Measurements from ENCODE around the gene CDHR5. TPM values are rescaled to one million over a fixed set of nuclear protein-coding genes. Genes with fewer than 3 reads are reported as not detected.
A peak's percentile ranks its signal among the peaks of the same experiment; 100 is the strongest.

Gene CDHR5
- total and polyA plus RNA-seq, 2 experiments from 2014 or later, result 114 to 166 TPM

DNA sequence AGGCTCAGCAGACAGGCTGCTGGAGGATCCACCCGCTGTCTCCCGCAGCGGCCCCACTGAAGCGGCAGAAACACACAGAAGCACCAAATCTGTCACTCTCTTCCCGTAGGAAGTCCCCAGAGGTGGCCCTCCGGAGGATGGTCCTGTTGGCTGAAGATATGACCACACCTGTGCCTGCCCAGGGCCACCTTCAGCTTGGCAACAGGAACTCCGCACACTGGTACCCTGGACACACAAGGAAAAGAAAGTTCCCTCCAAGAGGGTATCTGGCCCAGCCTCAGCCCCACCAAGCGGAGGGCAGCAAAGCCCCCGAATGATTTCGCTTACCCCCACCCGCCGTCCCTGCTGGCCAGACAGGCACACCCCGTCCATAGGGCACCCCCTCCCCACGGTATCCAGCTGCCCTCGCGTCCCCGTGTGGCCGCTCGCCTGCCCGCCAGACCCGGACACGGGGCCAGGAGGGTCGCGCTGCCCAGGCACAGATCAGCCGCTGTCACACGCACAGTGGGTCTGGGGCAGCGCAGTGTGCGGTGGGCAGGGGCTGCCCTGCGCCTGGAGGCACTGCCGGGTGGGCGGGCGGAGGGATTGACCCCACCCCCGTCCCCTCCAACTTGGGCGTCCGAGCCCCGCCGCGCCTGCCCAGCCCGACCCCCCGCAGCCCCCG, 57.0 kb downstream of the CDHR5 start:
- peak overlapping the region; percentile 52 for H3K27ac ChIP-seq
- WGBS (ENCODE audit: low lambda C conversion rate, missing lambda C conversion rate), result 25% methylated on average over 29 of the region's 41 CpGs
- H3K4me3 ChIP-seq, result peak overlapping the region; percentile 62
- no peaks in the 10 kb centered on the region for H3K36me3 ChIP-seq (replicated peaks; ENCODE audit: insufficient read depth, low read depth)
- no peaks in the 10 kb centered on the region for H3K27me3 ChIP-seq
- peak overlapping the region; percentile 26 for H2AFZ ChIP-seq
- TF ChIP-seq EZH2 (IDR thresholded peaks at IDR 0.05; ENCODE audit: borderline replicate concordance) (no peak), EZH2phosphoT487 (IDR thresholded peaks at IDR 0.05; ENCODE audit: low read depth, severe bottlenecking, unreplicated experiment) (no peak)
- TF ChIP-seq, protein P1, sequence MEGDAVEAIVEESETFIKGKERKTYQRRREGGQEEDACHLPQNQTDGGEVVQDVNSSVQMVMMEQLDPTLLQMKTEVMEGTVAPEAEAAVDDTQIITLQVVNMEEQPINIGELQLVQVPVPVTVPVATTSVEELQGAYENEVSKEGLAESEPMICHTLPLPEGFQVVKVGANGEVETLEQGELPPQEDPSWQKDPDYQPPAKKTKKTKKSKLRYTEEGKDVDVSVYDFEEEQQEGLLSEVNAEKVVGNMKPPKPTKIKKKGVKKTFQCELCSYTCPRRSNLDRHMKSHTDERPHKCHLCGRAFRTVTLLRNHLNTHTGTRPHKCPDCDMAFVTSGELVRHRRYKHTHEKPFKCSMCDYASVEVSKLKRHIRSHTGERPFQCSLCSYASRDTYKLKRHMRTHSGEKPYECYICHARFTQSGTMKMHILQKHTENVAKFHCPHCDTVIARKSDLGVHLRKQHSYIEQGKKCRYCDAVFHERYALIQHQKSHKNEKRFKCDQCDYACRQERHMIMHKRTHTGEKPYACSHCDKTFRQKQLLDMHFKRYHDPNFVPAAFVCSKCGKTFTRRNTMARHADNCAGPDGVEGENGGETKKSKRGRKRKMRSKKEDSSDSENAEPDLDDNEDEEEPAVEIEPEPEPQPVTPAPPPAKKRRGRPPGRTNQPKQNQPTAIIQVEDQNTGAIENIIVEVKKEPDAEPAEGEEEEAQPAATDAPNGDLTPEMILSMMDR (IDR thresholded peaks at IDR 0.05; ENCODE audit: poor library complexity), result no peak
- no peaks in the 10 kb centered on the region for H3K9me3 ChIP-seq (ENCODE audit: low read depth)
- H3K9me2 ChIP-seq (replicated peaks; ENCODE audit: insufficient read depth), result no peaks in the 10 kb centered on the region
- peaks cover 19% of the 10 kb centered on the region for H3K4me1 ChIP-seq (ENCODE audit: insufficient read depth)
- H3K4me2 ChIP-seq, result peak overlapping the region; percentile 96
- H4K20me1 ChIP-seq (ENCODE audit: insufficient read depth, poor library complexity, severe bottlenecking), result no peaks in the 10 kb centered on the region
- DNase-seq (ENCODE audit: low spot score), result no peak
- H3K79me2 ChIP-seq, result peaks cover 5% of the 10 kb centered on the region

DNA sequence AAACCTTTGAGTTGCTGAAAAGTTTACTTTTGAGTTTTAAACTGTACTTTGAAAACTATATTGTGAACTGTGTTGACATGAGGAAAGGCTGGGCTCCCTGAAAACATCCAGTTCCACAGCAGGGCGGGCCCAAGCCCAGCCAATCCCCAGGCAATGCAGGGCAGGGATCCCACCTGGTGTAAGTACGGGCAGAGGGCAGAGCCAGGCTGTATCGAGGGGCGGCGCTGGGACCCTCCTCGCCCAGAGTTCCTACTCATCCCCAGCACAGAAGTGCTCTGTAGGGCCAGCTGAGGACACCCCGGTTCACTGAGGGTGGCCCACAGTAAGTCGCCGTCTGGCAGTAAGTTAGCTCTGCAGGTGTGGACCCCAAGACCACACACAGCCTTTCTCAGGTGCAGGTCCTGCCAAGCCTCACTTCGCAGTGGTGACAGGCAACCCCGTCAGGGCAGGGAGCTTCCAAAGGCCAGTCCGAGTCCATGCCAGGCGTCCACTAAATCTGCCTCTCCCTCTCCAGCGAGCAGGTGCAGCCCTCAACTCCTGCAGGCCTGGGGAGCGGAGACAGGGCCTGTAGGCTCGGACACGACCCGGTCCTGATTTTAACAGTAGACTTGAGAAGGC, 57.6 kb downstream of the CDHR5 start:
- peak; percentile 5 for DNase-seq (ENCODE audit: low spot score)
- H3K4me1 ChIP-seq (ENCODE audit: insufficient read depth), result peaks cover 24% of the 10 kb centered on the region
- TF ChIP-seq, protein P1 (IDR thresholded peaks at IDR 0.05; ENCODE audit: poor library complexity), result no peak
- TF ChIP-seq EZH2 (IDR thresholded peaks at IDR 0.05; ENCODE audit: borderline replicate concordance), result no peak
- H3K27me3 ChIP-seq, result no peaks in the 10 kb centered on the region
- H3K4me3 ChIP-seq, result no peak overlapping the region
- H3K9me2 ChIP-seq (replicated peaks; ENCODE audit: insufficient read depth), result no peaks in the 10 kb centered on the region
- peaks cover 11% of the 10 kb centered on the region for H3K79me2 ChIP-seq
- H3K27ac ChIP-seq, result peak overlapping the region; percentile 52
- H3K9me3 ChIP-seq (ENCODE audit: low read depth), result no peaks in the 10 kb centered on the region
- no peak overlapping the region for H2AFZ ChIP-seq
- WGBS (ENCODE audit: low lambda C conversion rate, missing lambda C conversion rate), result 92% methylated on average over 18 of the region's 18 CpGs
- H3K36me3 ChIP-seq (replicated peaks; ENCODE audit: insufficient read depth, low read depth), result no peaks in the 10 kb centered on the region
- H3K4me2 ChIP-seq, result peak overlapping the region; percentile 96
- H4K20me1 ChIP-seq (ENCODE audit: insufficient read depth, poor library complexity, severe bottlenecking), result no peaks in the 10 kb centered on the region

MicroRNA genes within 50 kb of the gene (microRNA counts, 767-probe panel; counts per million panel counts)
- microRNA hsa-miR-210, result not detected

Small RNA genes within 50 kb of the gene (microRNA-seq; reads per million reads assigned to microRNA genes)
- 868 reads per million, percentile 77 among the genes with 10 or more reads in this experiment for gene MIR210

Small RNA genes within 50 kb of the gene (small RNA-seq; reads per million reads assigned to genes)
- gene MIR210, result 39.3 reads per million, percentile 97 among the genes with 10 or more reads in this experiment

Other genes with a start within 250 kb of the CDHR5 start
- gene PKP3, start 230.7 kb downstream of the CDHR5 start, total RNA-seq, result 55.6 and 62.1 TPM in 2 replicates
- gene PKP3, start 230.7 kb downstream of the CDHR5 start, polyA plus RNA-seq, result 89.5 and 91.3 TPM in 2 replicates
- gene SIGIRR, start 210.0 kb downstream of the CDHR5 start, total RNA-seq, result 42.4 and 52.1 TPM in 2 replicates
- 77.4 and 85.3 TPM in 2 replicates for gene SIGIRR, start 210.0 kb downstream of the CDHR5 start, polyA plus RNA-seq
- gene ANO9, start 182.9 kb downstream of the CDHR5 start, total RNA-seq, result 19.5 and 21.2 TPM in 2 replicates
- 34.9 and 35.7 TPM in 2 replicates for gene ANO9, start 182.9 kb downstream of the CDHR5 start, polyA plus RNA-seq
- 29.7 and 31.5 TPM in 2 replicates for gene PTDSS2, start 174.7 kb downstream of the CDHR5 start, total RNA-seq
- 50.6 and 50.8 TPM in 2 replicates for gene PTDSS2, start 174.7 kb downstream of the CDHR5 start, polyA plus RNA-seq
- 87.5 and 105 TPM in 2 replicates for gene RNH1, start 117.7 kb downstream of the CDHR5 start, total RNA-seq
- 199 and 200 TPM in 2 replicates for gene RNH1, start 117.7 kb downstream of the CDHR5 start, polyA plus RNA-seq
- 19.3 and 28.4 TPM in 2 replicates for gene HRAS, start 89.4 kb downstream of the CDHR5 start, total RNA-seq
- 57.9 and 84.0 TPM in 2 replicates for gene HRAS, start 89.4 kb downstream of the CDHR5 start, polyA plus RNA-seq
- gene LRRC56, start 87.4 kb downstream of the CDHR5 start, total RNA-seq, result 0.64 and 1.6 TPM in 2 replicates
- 0.40 and 1.2 TPM in 2 replicates for gene LRRC56, start 87.4 kb downstream of the CDHR5 start, polyA plus RNA-seq
- gene LMNTD2, start 64.2 kb downstream of the CDHR5 start, total RNA-seq, result 3.4 and 7.3 TPM in 2 replicates
- gene LMNTD2, start 64.2 kb downstream of the CDHR5 start, polyA plus RNA-seq, result 15.9 and 19.1 TPM in 2 replicates
- 47.6 and 75.8 TPM in 2 replicates for gene RASSF7, start 64.0 kb downstream of the CDHR5 start, total RNA-seq
- 104 and 130 TPM in 2 replicates for gene RASSF7, start 64.0 kb downstream of the CDHR5 start, polyA plus RNA-seq
- gene PHRF1, start 48.5 kb downstream of the CDHR5 start, total RNA-seq, result 25.6 and 26.9 TPM in 2 replicates
- 25.6 TPM in 2 replicates for gene PHRF1, start 48.5 kb downstream of the CDHR5 start, polyA plus RNA-seq
- gene IRF7, start 9.0 kb downstream of the CDHR5 start, total RNA-seq, result 9.3 and 10.4 TPM in 2 replicates
- 24.6 and 30.4 TPM in 2 replicates for gene IRF7, start 9.0 kb downstream of the CDHR5 start, polyA plus RNA-seq
- not detected in 2 replicates for gene SCT, start 2.2 kb upstream of the CDHR5 start, total RNA-seq
- 20.5 and 21.7 TPM in 2 replicates for gene SCT, start 2.2 kb upstream of the CDHR5 start, polyA plus RNA-seq
- gene DRD4, start 12.3 kb upstream of the CDHR5 start, total RNA-seq, result not detected in 2 replicates
- 1.1 and 2.9 TPM in 2 replicates for gene DRD4, start 12.3 kb upstream of the CDHR5 start, polyA plus RNA-seq
- 27.2 and 41.5 TPM in 2 replicates for gene DEAF1, start 70.3 kb upstream of the CDHR5 start, total RNA-seq
- gene DEAF1, start 70.3 kb upstream of the CDHR5 start, polyA plus RNA-seq, result 59.1 and 75.1 TPM in 2 replicates
- 23.8 and 26.7 TPM in 2 replicates for gene TMEM80, start 70.9 kb upstream of the CDHR5 start, total RNA-seq
- 35.5 and 38.1 TPM in 2 replicates for gene TMEM80, start 70.9 kb upstream of the CDHR5 start, polyA plus RNA-seq
- gene EPS8L2, start 81.3 kb upstream of the CDHR5 start, total RNA-seq, result 135 and 157 TPM in 2 replicates
- gene EPS8L2, start 81.3 kb upstream of the CDHR5 start, polyA plus RNA-seq, result 310 and 339 TPM in 2 replicates
- gene TALDO1, start 122.5 kb upstream of the CDHR5 start, total RNA-seq, result 132 and 137 TPM in 2 replicates
- 161 and 178 TPM in 2 replicates for gene TALDO1, start 122.5 kb upstream of the CDHR5 start, polyA plus RNA-seq
- 21.4 and 24.2 TPM in 2 replicates for gene GATD1, start 152.5 kb upstream of the CDHR5 start, total RNA-seq
- 21.6 and 29.0 TPM in 2 replicates for gene GATD1, start 152.5 kb upstream of the CDHR5 start, polyA plus RNA-seq
- not detected in 2 replicates for gene CEND1, start 165.1 kb upstream of the CDHR5 start, total RNA-seq
- gene CEND1, start 165.1 kb upstream of the CDHR5 start, polyA plus RNA-seq, result 0.39 TPM in 1 of 2 replicates, not detected in the other
- gene SLC25A22, start 173.3 kb upstream of the CDHR5 start, total RNA-seq, result 11.1 and 16.2 TPM in 2 replicates
- 19.7 and 23.7 TPM in 2 replicates for gene SLC25A22, start 173.3 kb upstream of the CDHR5 start, polyA plus RNA-seq
- 7.1 and 11.1 TPM in 2 replicates for gene PIDD1, start 180.3 kb upstream of the CDHR5 start, total RNA-seq
- gene PIDD1, start 180.3 kb upstream of the CDHR5 start, polyA plus RNA-seq, result 16.3 and 29.5 TPM in 2 replicates
- 342 and 401 TPM in 2 replicates for gene RPLP2, start 185.0 kb upstream of the CDHR5 start, total RNA-seq
- gene RPLP2, start 185.0 kb upstream of the CDHR5 start, polyA plus RNA-seq, result 468 and 539 TPM in 2 replicates
- 12.2 and 12.9 TPM in 2 replicates for gene PNPLA2, start 194.0 kb upstream of the CDHR5 start, total RNA-seq
- 50.0 and 57.3 TPM in 2 replicates for gene PNPLA2, start 194.0 kb upstream of the CDHR5 start, polyA plus RNA-seq
- gene CRACR2B, start 203.0 kb upstream of the CDHR5 start, total RNA-seq, result 9.7 and 10.2 TPM in 2 replicates
- 33.2 and 39.7 TPM in 2 replicates for gene CRACR2B, start 203.0 kb upstream of the CDHR5 start, polyA plus RNA-seq
- 248 and 260 TPM in 2 replicates for gene CD151, start 208.0 kb upstream of the CDHR5 start, total RNA-seq
- 356 and 392 TPM in 2 replicates for gene CD151, start 208.0 kb upstream of the CDHR5 start, polyA plus RNA-seq
- 38.0 and 50.2 TPM in 2 replicates for gene POLR2L, start 217.6 kb upstream of the CDHR5 start, total RNA-seq
- 372 and 402 TPM in 2 replicates for gene POLR2L, start 217.6 kb upstream of the CDHR5 start, polyA plus RNA-seq
- gene TSPAN4, start 217.9 kb upstream of the CDHR5 start, total RNA-seq, result 62.5 and 82.8 TPM in 2 replicates
- gene TSPAN4, start 217.9 kb upstream of the CDHR5 start, polyA plus RNA-seq, result 148 and 177 TPM in 2 replicates